GM18870 (cell line): ENCODE measurements around the gene UNC45A.
A peak's percentile ranks its signal among the peaks of the same experiment; 100 is the strongest.

ENCODE experiments used
- ATAC-seq: cut with Tn5 transposase; IDR thresholded peaks from one replicate; pipeline ENCODE4 v1.9.1; 2021; ENCODE audit warnings: moderate library complexity; ENCODE audit not compliant: unreplicated experiment

Gene UNC45A

GRCh38 chr15:90942354-90943120, 7.5 kb downstream of the UNC45A start:
- ATAC-seq: no peak

GRCh38 chr15:90945091-90945490, 10.0 kb downstream of the UNC45A start:
- no peak for ATAC-seq

GRCh38 chr15:90946538-90946937, 11.5 kb downstream of the UNC45A start:
- ATAC-seq: no peak

GRCh38 chr15:90946941-90947576, 12.0 kb downstream of the UNC45A start:
- no peak for ATAC-seq

- no peak for ATAC-seq
These were observed 12.7 kb downstream of the UNC45A start for GRCh38 chr15:90947577-90948357.

GRCh38 chr15:90948506-90948905, 13.4 kb downstream of the UNC45A start:
- no peak for ATAC-seq

- ATAC-seq: no peak
These were observed 15.0 kb downstream of the UNC45A start for GRCh38 chr15:90949979-90950675.

GRCh38 chr15:90950676-90951075, 15.6 kb downstream of the UNC45A start:
- no peak for ATAC-seq

- ATAC-seq: no peak
These were observed 18.0 kb downstream of the UNC45A start for GRCh38 chr15:90952901-90953677.

GRCh38 chr15:90953947-90954711, 19.0 kb downstream of the UNC45A start:
- ATAC-seq: no peak

GRCh38 chr15:90954712-90955623, 19.9 kb downstream of the UNC45A start, which contains the start of gene RCCD1:
TSS of gene RCCD1 (plus strand) at chr15:90954884. CDS start at chr15:90956735, 1,851 bp downstream.
- ATAC-seq: peak; percentile 86

GRCh38 chr15:90955624-90956273, 20.7 kb downstream of the UNC45A start:
- no peak for ATAC-seq

- no peak for ATAC-seq
These were observed 21.4 kb downstream of the UNC45A start for GRCh38 chr15:90956274-90957030.

GRCh38 chr15:90957031-90957790, 22.1 kb downstream of the UNC45A start:
- ATAC-seq: no peak

- ATAC-seq: no peak
These were observed 22.7 kb downstream of the UNC45A start for GRCh38 chr15:90957791-90958190.

- ATAC-seq: no peak
These were observed 24.0 kb downstream of the UNC45A start for GRCh38 chr15:90959028-90959595.
